ENCODE results near the gene FIBP. TPM values are rescaled to one million over a fixed set of nuclear protein-coding genes. Genes with fewer than 3 reads are reported as not detected.

FIBP gene
- total and polyA plus RNA-seq, 7 donors: 27.7 to 73.9 (median 37.4) TPM

DNA sequence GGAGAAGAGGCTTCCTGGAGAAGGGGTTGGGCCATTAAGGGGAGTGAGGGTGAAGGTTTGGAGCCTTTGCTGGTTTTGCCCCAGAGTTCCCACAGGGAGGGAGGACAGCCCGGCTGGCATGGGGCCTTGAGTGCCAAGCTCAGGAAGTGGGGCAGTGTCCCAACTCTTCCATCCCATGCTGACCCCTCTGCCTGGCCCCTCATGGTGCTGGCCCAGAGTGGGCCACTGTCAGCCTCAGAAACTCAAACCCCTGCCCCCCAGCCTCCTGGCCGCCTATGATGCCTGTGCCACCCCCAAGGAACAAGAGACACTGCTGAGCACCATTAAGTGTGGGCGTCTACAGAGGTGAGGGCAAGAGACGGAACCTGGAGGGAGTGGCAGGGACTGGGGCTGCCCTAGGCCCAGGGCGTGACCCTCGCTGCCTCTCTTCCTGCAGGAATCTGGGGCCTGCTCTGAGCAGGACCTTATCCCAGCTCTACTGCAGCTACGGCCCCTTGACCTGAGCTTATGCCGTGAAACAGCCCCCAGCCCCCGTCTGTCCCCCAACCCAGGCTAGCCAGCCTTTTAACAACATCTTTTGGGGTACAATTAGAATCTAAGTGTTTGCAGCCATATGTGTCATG is 22.6 kb downstream of the FIBP start:
- intact Hi-C loops (cut with DNase I): no loop called here
- DNase-seq (peak in 1 of 2 donors; percentile 34), ATAC-seq (no peak)
- 80 to 89% (median 81%) methylated on average over 9 of the region's 9 CpGs for WGBS, 3 donors
- Histone ChIP-seq H3K27me3 (ENCODE audit: insufficient read depth in 3 of 3, low read length in 2 of 3) (no peaks in the 10 kb centered on the region), H3K4me3 (no peak overlapping the region), H3K27ac (no peak overlapping the region), H3K36me3 (ENCODE audit: insufficient read depth in 1 of 2, low read depth in 1 of 2) (peaks cover 0 to 86% of the 10 kb centered on the region in 2 donors), H3K4me1 (peaks cover 14% of the 10 kb centered on the region), H3K9me3 (no peaks in the 10 kb centered on the region)
- TF ChIP-seq, protein P1, sequence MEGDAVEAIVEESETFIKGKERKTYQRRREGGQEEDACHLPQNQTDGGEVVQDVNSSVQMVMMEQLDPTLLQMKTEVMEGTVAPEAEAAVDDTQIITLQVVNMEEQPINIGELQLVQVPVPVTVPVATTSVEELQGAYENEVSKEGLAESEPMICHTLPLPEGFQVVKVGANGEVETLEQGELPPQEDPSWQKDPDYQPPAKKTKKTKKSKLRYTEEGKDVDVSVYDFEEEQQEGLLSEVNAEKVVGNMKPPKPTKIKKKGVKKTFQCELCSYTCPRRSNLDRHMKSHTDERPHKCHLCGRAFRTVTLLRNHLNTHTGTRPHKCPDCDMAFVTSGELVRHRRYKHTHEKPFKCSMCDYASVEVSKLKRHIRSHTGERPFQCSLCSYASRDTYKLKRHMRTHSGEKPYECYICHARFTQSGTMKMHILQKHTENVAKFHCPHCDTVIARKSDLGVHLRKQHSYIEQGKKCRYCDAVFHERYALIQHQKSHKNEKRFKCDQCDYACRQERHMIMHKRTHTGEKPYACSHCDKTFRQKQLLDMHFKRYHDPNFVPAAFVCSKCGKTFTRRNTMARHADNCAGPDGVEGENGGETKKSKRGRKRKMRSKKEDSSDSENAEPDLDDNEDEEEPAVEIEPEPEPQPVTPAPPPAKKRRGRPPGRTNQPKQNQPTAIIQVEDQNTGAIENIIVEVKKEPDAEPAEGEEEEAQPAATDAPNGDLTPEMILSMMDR (IDR thresholded peaks at IDR 0.05): no peak

DNA sequence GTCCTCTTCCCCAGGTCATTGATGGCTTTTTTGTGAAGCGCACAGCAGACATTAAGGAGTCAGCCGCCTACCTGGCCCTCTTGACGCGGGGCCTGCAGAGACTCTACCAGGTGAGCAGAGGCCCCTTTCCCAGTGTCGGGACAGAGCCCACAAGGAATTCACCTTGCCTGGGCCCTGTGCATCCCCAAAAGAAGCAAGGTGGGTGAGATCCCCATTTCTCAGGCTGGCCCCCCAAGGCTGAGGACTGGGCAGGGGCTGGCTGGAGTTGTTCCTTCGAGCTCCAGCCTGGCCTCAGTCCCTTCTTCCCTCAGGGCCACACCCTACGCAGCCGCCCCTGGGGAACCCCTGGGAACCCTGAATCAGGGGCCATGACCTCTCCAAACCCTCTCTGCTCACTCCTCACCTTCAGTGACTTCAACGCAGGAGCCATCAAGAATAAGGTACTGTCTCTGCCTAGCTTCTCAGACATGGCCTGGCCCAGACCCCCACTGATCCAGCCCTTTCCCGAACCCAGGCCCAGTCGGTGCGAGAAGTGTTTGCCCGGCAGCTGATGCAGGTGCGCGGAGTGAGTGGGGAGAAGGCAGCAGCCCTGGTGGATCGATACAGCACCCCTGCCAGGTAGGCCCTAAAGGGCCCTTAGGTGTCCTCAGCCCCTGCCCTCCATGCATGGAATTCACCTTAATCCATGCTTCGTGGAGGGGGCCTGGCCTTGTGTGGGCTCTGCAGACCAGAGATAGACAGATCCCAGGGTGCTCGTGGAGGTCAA is 23.4 kb downstream of the FIBP start:
- Histone ChIP-seq H3K4me3 (no peak overlapping the region), H3K4me1 (peaks cover 13% of the 10 kb centered on the region), H3K36me3 (ENCODE audit: insufficient read depth in 1 of 2, low read depth in 1 of 2) (peaks cover 0 to 79% of the 10 kb centered on the region in 2 donors), H3K27ac (no peak overlapping the region), H3K27me3 (ENCODE audit: insufficient read depth in 3 of 3, low read length in 2 of 3) (no peaks in the 10 kb centered on the region), H3K9me3 (no peaks in the 10 kb centered on the region)
- intact Hi-C loops (cut with DNase I): no loop called here
- no peak for ATAC-seq
- DNase-seq: peak in 1 of 2 donors; percentile 53
- TF ChIP-seq, protein P1 (IDR thresholded peaks at IDR 0.05): no peak
- 79 to 81% (median 79%) methylated on average over 17 to 18 of the region's 18 CpGs for WGBS, 3 donors

DNA sequence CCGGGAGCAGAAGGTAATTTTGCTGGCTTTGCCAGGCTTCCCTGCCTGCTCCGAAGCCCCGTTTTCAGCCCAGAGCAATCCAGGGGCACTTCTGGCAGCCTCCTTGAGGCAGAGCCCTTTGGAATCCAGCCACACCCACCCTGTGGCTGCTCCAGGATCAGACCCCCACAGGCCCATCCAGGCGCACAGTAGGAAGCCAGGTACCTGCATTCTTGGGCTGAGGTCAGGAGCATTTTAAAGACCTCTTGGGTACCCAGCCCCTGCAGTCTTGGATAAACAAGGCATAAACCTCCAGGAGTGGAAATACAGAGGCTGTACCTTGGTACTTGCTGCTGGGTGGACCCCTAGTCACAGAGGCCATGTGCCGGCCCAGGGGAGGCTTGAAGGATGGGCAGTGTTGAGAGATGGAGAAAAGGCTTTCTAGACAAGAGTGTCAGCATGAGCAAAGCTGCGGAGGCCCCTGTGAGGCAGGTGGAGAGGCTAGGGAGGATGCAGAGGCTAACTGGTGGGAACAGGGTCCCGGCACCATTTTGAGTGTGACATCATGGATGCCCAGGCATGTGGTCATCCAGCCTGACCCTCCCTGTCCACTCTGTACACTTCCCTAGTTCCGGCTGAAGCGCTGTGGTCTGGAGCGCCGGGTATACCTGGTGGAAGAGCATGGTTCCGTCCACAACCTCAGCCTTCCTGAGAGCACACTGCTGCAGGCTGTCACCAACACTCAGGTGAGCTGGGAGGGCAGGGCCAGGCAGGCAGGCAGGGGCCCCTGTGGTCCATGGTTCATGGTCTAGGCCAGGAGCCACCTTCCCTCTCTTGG is 24.2 kb downstream of the FIBP start:
- whole genome bisulfite sequencing, 3 donors: 79 to 85% (median 79%) methylated on average over 12 of the region's 12 CpGs
- Histone ChIP-seq H3K4me1 (peaks cover 13% of the 10 kb centered on the region), H3K9me3 (no peaks in the 10 kb centered on the region), H3K4me3 (no peak overlapping the region), H3K27me3 (ENCODE audit: insufficient read depth in 3 of 3, low read length in 2 of 3) (no peaks in the 10 kb centered on the region), H3K27ac (no peak overlapping the region), H3K36me3 (ENCODE audit: insufficient read depth in 1 of 2, low read depth in 1 of 2) (peaks cover 0 to 72% of the 10 kb centered on the region in 2 donors)
- ATAC-seq (no peak), DNase-seq (peak in 1 of 2 donors; percentile 32)
- intact Hi-C loops (cut with DNase I): no loop called here
- TF ChIP-seq, protein P1 (IDR thresholded peaks at IDR 0.05): no peak

DNA sequence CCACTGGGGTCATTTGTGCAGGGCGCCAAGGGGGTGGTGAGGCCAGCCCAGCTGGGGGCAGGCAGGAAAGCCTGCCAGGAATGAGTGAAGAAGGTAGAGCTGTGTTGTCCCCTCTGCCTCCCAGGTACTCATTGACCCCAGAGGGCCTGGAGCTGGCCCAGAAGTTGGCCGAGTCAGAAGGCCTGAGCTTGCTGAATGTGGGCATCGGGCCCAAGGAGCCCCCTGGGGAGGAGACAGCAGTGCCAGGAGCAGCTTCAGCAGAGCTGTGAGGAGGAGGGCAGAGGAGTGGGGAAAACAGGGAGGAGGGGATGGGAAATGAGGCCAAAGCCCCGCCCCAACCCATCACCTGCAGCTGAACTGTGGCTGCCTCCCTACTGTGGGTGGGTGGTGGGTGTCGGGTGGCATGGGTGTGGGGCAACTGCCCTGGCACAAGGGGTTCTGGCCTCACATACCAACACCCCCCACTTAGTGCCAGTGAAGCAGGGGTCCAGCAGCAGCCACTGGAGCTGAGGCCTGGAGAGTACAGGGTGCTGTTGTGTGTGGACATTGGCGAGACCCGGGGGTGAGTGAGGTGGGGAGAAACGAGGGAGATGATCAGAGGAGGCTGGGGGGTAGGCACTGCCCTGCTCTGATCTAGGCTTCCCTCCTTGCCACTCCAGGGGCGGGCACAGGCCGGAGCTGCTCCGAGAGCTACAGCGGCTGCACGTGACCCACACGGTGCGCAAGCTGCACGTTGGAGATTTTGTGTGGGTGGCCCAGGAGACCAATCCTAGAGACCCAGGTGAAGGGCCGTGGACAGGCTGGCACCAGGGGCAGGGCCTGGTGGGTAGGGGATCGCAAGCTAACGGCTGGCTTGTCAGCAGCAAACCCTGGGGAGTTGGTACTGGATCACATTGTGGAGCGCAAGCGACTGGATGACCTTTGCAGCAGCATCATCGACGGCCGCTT is 25.1 kb downstream of the FIBP start:
- peak in 1 of 2 donors; percentile 59 for DNase-seq
- peaks cover 0 to 65% of the 10 kb centered on the region in 2 donors for H3K36me3 ChIP-seq (ENCODE audit: insufficient read depth in 1 of 2, low read depth in 1 of 2)

More for the DNA sequence above, 25.1 kb downstream of the FIBP start:
- intact Hi-C loops (cut with DNase I): no loop called here
- no peak for ATAC-seq
- Histone ChIP-seq H3K9me3 (no peaks in the 10 kb centered on the region), H3K27me3 (ENCODE audit: insufficient read depth in 3 of 3, low read length in 2 of 3) (no peaks in the 10 kb centered on the region), H3K27ac (no peak overlapping the region), H3K4me1 (peaks cover 13% of the 10 kb centered on the region), H3K4me3 (no peak overlapping the region)
- 85 to 87% (median 85%) methylated on average over 22 to 24 of the region's 24 CpGs for WGBS, 3 donors
- TF ChIP-seq, protein P1 (IDR thresholded peaks at IDR 0.05): no peak

All from psoas muscle (tissue), 8 donors.